ENCODE data around the gene ATP13A3. TPM values are rescaled to one million over a fixed set of nuclear protein-coding genes. Genes with fewer than 3 reads are reported as not detected.

ATP13A3 gene
- total RNA-seq, 1 donor from 2014 or later: 57.7 TPM

DNA sequence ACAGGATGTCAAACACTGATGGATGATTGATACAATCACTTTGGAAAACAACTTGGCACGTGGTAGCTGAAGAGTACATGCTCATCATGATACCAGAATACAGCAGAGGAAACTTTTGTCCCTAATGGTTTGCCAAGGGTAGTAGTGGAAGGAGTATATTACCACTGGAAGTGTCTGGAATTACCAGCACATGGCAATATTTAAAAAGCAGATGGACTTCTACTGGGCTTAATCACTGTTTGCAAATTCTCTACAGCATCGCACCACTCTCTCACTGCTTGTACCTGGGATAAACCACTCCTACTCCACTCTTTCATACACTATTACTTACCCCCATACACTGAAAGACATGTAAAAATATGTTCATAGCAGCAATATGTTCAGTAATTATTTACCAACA is 68.1 kb downstream of the ATP13A3 start:
- H3K9me3 ChIP-seq: no peaks in the 10 kb centered on the region
- DNase-seq (ENCODE audit: extremely low spot score in 2 of 2): no peak
- intact Hi-C loops (cut with DNase I): no loop called here
- no peak overlapping the region for H3K4me3 ChIP-seq
- no peaks in the 10 kb centered on the region for H3K27me3 ChIP-seq
- H3K27ac ChIP-seq: no peak overlapping the region
- H3K4me1 ChIP-seq: no peaks in the 10 kb centered on the region
- peaks cover 3 to 4% of the 10 kb centered on the region in 2 donors for H3K36me3 ChIP-seq
- TF ChIP-seq, protein P1, sequence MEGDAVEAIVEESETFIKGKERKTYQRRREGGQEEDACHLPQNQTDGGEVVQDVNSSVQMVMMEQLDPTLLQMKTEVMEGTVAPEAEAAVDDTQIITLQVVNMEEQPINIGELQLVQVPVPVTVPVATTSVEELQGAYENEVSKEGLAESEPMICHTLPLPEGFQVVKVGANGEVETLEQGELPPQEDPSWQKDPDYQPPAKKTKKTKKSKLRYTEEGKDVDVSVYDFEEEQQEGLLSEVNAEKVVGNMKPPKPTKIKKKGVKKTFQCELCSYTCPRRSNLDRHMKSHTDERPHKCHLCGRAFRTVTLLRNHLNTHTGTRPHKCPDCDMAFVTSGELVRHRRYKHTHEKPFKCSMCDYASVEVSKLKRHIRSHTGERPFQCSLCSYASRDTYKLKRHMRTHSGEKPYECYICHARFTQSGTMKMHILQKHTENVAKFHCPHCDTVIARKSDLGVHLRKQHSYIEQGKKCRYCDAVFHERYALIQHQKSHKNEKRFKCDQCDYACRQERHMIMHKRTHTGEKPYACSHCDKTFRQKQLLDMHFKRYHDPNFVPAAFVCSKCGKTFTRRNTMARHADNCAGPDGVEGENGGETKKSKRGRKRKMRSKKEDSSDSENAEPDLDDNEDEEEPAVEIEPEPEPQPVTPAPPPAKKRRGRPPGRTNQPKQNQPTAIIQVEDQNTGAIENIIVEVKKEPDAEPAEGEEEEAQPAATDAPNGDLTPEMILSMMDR (IDR thresholded peaks at IDR 0.05): no peak
- no peak for TF ChIP-seq POLR2A (IDR thresholded peaks at IDR 0.05)
- no peak for TF ChIP-seq POLR2AphosphoS5 (IDR thresholded peaks at IDR 0.05; ENCODE audit: insufficient read depth in 1 of 2, low read depth in 1 of 2)

DNA sequence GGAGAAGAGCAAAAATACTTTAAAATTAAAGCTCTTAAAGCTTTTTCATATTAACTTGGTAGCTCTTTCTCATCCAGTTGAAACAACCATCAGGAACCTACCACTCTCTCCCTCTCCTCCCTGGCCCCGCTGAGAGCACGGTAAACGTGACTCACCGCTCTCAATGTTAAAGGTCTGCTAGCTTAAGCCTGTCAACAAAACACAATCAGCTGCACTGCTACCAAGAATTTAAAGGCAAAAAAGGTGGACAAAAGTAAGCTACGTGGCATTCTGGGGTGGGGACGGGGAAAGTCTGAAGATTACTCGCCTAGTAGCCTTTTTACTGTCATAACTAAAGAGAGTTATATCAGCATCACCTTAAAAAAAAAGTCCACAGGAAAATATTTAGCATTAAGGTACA is 79.4 kb downstream of the ATP13A3 start:
- TF ChIP-seq, protein P1 (IDR thresholded peaks at IDR 0.05): no peak
- TF ChIP-seq POLR2A (IDR thresholded peaks at IDR 0.05) (no peak), POLR2AphosphoS5 (IDR thresholded peaks at IDR 0.05; ENCODE audit: insufficient read depth in 1 of 2, low read depth in 1 of 2) (no peak)
- Histone ChIP-seq H3K36me3 (no peaks in the 10 kb centered on the region), H3K4me3 (no peak overlapping the region), H3K9me3 (no peaks in the 10 kb centered on the region), H3K4me1 (no peaks in the 10 kb centered on the region), H3K27me3 (no peaks in the 10 kb centered on the region), H3K27ac (no peak overlapping the region)
- intact Hi-C loops (cut with DNase I): loop anchor here (5.0 kb wide), 1 partner anchor 75 kb away; no protein-coding TSS in a partner anchor
- DNase-seq (ENCODE audit: extremely low spot score in 2 of 2): no peak

DNA sequence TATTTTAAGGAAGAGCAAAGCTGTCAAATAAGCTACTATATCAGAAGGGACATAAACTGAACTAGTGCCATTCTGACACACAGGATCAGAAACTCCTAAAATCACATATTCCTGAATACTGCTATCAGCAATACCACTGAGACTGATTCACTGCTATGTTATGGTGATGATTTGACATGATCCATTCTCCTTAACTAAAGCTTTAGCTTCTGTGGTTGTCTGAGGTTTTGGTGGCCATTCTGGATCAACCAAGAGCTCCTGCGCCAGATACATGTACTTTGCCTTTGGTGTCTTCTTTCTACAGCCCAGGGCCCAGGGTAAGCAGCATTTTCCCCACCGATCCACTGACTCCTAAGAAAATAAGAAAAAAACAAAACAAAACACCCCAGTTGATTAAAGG is 81.0 kb downstream of the ATP13A3 start:
- Histone ChIP-seq H3K36me3 (no peaks in the 10 kb centered on the region), H3K4me1 (no peaks in the 10 kb centered on the region), H3K9me3 (no peaks in the 10 kb centered on the region), H3K27me3 (no peaks in the 10 kb centered on the region), H3K4me3 (no peak overlapping the region), H3K27ac (no peak overlapping the region)
- intact Hi-C loops (cut with DNase I): loop anchor here (5.0 kb wide), 1 partner anchor 73 kb away; no protein-coding TSS in a partner anchor
- TF ChIP-seq, protein P1 (IDR thresholded peaks at IDR 0.05): no peak
- TF ChIP-seq POLR2AphosphoS5 (IDR thresholded peaks at IDR 0.05; ENCODE audit: insufficient read depth in 1 of 2, low read depth in 1 of 2) (no peak), POLR2A (IDR thresholded peaks at IDR 0.05) (no peak)
- no peak for DNase-seq (ENCODE audit: extremely low spot score in 2 of 2)

DNA sequence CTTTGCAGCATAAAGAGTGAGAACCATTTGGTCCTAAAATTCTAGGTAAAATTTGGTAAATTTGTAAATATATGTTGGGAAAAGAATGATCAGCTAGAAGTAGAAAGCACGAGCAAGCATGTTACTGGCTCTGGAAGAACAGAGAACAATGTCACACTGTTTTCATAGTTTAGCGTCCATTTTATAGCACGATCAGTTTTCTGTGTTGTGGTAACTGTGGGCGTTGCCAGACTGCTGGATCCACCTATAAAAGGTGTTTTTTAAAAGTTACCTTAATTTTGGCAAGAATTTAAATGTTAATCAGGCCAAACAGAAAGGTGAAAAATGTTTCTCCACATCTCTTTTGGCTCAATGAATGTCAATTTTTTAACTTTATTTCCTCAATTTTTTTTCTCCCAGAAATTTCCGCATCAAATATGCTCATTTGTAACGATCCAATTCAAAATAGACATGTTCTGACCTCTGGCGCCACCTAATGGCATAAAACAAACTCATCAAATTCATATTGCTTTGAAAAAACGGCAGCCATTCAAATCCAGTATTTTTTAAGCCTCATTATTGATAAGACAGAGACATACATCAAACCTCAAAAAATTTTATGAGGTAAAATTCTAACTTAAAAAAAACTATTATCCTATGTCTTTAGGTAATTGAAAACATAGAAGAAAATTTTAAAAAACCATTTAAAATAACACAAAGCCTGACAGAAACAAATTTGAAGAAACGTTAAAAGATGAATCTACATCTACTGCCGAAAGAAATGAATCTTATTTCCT is 82.2 kb downstream of the ATP13A3 start:
- no peaks in the 10 kb centered on the region for H3K36me3 ChIP-seq
- intact Hi-C loops (cut with DNase I): loop anchor here (5.0 kb wide), 1 partner anchor 72 kb away; no protein-coding TSS in a partner anchor

More for the DNA sequence above, 82.2 kb downstream of the ATP13A3 start:
- Histone ChIP-seq H3K9me3 (no peaks in the 10 kb centered on the region), H3K4me1 (no peaks in the 10 kb centered on the region), H3K27me3 (no peaks in the 10 kb centered on the region), H3K4me3 (no peak overlapping the region), H3K27ac (no peak overlapping the region)
- DNase-seq (ENCODE audit: extremely low spot score in 2 of 2): no peak
- TF ChIP-seq POLR2A (IDR thresholded peaks at IDR 0.05): no peak
- TF ChIP-seq, protein P1 (IDR thresholded peaks at IDR 0.05): peak; percentile 45 to 55 (median 52)

Measured in vagina (tissue), 2 donors.